Epithelial cell of proximal tubule (primary cell): Measurements from ENCODE around the gene MBNL2. TPM values are rescaled to one million over a fixed set of nuclear protein-coding genes. Genes with fewer than 3 reads are reported as not detected.

ENCODE experiments used
- DNase-seq: peaks from one replicate; pipeline ENCODE4 v3.0.0-alpha.2; 2011; ENCODE audit warnings: low read depth
- H3K4me3 ChIP-seq: 2 replicates; pipeline ENCODE4 v1.5.1; 2011; ENCODE audit warnings: low read depth, mild to moderate bottlenecking, low read length
- total RNA-seq: library from RNA; depleted of rRNA; stranded (reverse); fragments of >200 nt; gene quantifications from 2 replicates; pipeline ENCODE4 v1.2.3, GENCODE V29; 2015
- TF ChIP-seq, protein P1 (sequence below): conservative IDR thresholded peaks from 2 replicates; pipeline ENCODE4 v1.5.1; 2012; ENCODE audit warnings: low read depth, mild to moderate bottlenecking, low read length

Gene MBNL2
- total RNA-seq, 1 donor from 2014 or later: 28.8 TPM

DNA sequence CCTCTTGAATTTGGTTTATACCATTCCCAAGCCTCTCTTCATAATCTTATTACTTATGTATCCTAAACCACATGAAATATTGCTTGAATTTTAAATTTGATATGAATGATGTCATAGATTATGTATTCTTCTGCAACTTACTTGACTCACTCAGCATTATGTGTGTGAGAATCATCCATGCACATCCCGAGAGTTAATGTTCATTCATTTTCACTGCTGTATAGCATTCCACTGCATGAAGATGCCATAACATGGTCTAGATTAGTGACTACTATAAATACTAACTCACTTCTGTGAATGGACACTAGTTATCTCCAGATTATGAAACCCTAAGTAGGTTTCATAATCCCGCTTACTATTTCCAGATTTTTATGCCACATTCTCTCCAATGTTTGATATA lies 186.8 kb downstream of the MBNL2 start:
- no peak overlapping the region for H3K4me3 ChIP-seq
- DNase-seq: no peak
- TF ChIP-seq, protein P1, sequence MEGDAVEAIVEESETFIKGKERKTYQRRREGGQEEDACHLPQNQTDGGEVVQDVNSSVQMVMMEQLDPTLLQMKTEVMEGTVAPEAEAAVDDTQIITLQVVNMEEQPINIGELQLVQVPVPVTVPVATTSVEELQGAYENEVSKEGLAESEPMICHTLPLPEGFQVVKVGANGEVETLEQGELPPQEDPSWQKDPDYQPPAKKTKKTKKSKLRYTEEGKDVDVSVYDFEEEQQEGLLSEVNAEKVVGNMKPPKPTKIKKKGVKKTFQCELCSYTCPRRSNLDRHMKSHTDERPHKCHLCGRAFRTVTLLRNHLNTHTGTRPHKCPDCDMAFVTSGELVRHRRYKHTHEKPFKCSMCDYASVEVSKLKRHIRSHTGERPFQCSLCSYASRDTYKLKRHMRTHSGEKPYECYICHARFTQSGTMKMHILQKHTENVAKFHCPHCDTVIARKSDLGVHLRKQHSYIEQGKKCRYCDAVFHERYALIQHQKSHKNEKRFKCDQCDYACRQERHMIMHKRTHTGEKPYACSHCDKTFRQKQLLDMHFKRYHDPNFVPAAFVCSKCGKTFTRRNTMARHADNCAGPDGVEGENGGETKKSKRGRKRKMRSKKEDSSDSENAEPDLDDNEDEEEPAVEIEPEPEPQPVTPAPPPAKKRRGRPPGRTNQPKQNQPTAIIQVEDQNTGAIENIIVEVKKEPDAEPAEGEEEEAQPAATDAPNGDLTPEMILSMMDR: no peak

DNA sequence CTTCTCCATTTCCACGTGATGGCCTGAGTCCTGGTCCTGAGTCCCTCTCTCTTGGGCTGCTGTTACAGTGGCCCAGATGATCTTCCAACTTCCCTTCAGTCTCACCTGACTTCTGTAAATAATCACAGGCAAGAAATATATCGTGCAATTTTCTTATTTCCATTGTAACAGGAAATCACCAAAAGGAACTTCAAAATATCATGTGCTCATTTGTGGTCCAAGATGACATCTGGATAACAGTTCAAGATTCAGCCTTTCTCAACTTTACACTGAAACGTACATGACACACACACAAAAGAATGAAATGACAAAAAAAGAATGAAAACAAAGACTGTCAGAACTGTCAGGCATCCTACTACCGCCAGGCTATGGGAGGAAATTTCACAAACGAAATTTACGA lies 189.9 kb downstream of the MBNL2 start:
- no peak for DNase-seq
- TF ChIP-seq, protein P1: no peak
- H3K4me3 ChIP-seq: no peak overlapping the region

DNA sequence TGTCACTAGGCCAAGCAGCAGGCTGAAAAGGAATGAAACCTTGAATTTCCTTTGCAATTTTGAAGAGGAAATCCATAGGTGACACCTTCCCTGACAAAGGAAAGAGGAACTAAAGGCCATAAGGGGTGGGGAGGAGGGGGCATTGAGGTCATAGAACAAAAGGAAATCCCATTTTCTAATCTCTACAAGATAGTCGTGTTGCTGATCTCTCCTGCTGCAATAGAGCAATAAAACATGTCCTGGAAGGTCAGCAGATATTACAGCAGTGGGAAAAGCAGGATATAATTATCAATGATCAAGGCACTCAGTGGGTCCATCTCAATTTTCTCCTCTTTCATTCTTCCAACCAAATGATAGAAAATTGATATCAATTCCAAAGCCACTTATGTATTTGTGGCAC lies 191.6 kb downstream of the MBNL2 start:
- TF ChIP-seq, protein P1: no peak
- H3K4me3 ChIP-seq: no peak overlapping the region
- no peak for DNase-seq

DNA sequence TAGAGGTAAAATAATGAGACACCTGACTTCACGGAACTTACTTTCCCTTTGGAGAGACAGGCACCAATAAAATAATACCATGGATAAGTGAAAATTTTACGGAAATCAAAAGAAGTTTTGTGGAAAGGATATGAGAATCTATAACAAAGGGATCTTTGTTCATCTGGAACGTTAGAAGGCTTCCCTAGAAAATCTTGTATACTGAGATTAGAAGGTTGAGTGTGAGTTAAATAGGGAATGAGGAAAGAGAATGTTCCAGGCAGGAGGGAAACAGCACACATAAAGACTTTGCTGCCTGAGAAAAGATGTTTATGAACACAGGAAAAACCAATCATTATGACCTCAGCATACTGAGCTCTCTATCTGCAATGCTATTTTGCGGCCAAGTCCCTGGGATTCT lies 192.3 kb downstream of the MBNL2 start:
- H3K4me3 ChIP-seq: no peak overlapping the region
- no peak for DNase-seq
- TF ChIP-seq, protein P1: no peak

DNA sequence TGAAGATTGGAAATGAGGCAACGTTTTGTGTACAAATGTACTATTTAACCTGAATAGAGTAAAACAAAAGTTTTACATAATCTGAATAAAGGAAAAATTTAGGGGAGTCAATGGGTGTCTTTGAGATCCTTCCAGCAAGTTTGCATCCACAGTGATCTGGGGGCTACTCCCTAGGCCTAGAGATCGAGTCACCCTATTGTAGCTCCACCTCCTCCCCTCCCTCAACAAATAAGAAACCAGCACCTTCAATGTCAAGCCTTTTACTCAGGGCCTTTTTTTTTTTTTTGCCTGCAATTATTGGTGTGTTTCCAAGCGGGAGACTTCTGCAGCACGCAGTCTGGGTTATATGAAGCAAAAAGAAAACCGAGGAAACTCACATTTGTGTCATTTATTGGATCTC lies 195.6 kb downstream of the MBNL2 start:
- TF ChIP-seq, protein P1: no peak
- no peak overlapping the region for H3K4me3 ChIP-seq
- no peak for DNase-seq

DNA sequence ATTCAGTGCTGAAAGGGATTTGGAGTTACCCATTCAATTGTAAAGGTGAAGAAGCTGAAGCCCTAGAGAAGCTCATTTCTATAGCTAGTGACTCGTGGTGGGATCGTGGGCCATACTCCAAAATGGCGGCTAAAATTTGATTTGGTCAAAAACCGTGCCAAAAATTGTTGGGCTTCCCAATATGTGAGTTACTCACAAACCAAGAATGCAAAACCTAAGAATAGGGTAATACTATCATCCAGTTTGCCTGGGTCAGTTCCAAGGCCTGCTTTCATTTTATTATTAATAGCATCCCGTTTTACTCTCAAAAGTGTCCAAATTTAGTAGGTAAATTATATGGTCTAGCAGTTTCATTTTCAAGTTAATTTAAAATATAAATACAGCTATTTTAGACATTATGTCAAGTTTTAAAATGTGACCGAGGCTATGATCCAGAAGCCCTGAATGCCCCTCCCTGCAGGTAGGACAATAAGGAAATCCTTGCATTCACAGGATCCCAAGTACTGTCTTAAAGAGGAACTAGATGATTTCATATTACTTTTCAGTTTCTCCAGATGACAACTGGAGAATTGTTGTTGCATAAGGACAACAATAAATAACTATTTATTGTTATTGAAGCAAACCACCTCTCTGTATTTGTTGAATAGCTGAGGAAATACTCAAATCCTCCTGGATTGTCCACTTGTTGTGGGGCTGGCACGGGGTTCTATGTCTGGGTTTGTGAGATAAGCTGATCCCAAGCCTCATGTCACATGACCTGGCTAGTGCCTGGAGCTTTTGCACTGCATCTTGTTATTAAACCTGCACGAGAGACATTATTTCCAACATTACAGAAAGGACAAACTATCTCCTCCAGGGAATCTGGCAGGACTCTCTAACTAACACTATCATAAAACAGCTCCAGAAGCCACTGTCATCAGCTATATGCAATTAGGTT lies 200.3 kb downstream of the MBNL2 start:
- no peak for DNase-seq
- TF ChIP-seq, protein P1: no peak

More for the DNA sequence above, 200.3 kb downstream of the MBNL2 start:
- H3K4me3 ChIP-seq: no peak overlapping the region
